ENCODE data around the gene ZNF70. TPM values are rescaled to one million over a fixed set of nuclear protein-coding genes. Genes with fewer than 3 reads are reported as not detected.

ZNF70 gene
- total and polyA plus RNA-seq, 12 donors: 0.94 to 6.1 (median 4.6) TPM

- Histone ChIP-seq H3K9me3 (replicated peaks in 1 of 3) (no peaks in the 10 kb centered on the region), H3K36me3 (replicated peaks in 1 of 2) (peaks cover 0 to 23% of the 10 kb centered on the region in 2 donors), H3K27ac (no peak overlapping the region), H3K4me3 (no peak overlapping the region), H3K27me3 (no peaks in the 10 kb centered on the region), H3K4me1 (replicated peaks in 1 of 2) (no peaks in the 10 kb centered on the region)
- TF ChIP-seq CTCF (IDR thresholded peaks at IDR 0.05): no peak
- TF ChIP-seq POLR2A (IDR thresholded peaks at IDR 0.05): no peak
- no peak for DNase-seq
- WGBS, 4 donors: 73 to 92% (median 86%) methylated on average over 2 to 3 of the region's 3 CpGs
- intact Hi-C loops (cut with DNase I): no loop called here
Observed at GRCh38 chr22:23695141-23695540, 55.8 kb downstream of the ZNF70 start.

GRCh38 chr22:23693979-23694680 is 56.8 kb downstream of the ZNF70 start:
- intact Hi-C loops (cut with DNase I): no loop called here
- peaks cover 0 to 23% of the 10 kb centered on the region in 2 donors for H3K36me3 ChIP-seq (replicated peaks in 1 of 2)
- H3K9me3 ChIP-seq (replicated peaks in 1 of 3): no peaks in the 10 kb centered on the region
- TF ChIP-seq CTCF (IDR thresholded peaks at IDR 0.05): no peak
- no peak for TF ChIP-seq POLR2A (IDR thresholded peaks at IDR 0.05)
- no peak overlapping the region for H3K27ac ChIP-seq
- DNase-seq: no peak
- H3K4me3 ChIP-seq: no peak overlapping the region
- no peaks in the 10 kb centered on the region for H3K27me3 ChIP-seq
- H3K4me1 ChIP-seq (replicated peaks in 1 of 2): no peaks in the 10 kb centered on the region
- WGBS, 4 donors: 91 to 93% (median 92%) methylated on average over 9 to 11 of the region's 11 CpGs

GRCh38 chr22:23692598-23693291 is 58.2 kb downstream of the ZNF70 start:
- H3K4me1 ChIP-seq (replicated peaks in 1 of 2): no peaks in the 10 kb centered on the region
- no peaks in the 10 kb centered on the region for H3K9me3 ChIP-seq (replicated peaks in 1 of 3)
- WGBS, 4 donors: 92 to 98% (median 95%) methylated on average over 9 to 12 of the region's 12 CpGs
- H3K27me3 ChIP-seq: no peaks in the 10 kb centered on the region
- H3K36me3 ChIP-seq (replicated peaks in 1 of 2): peaks cover 0 to 23% of the 10 kb centered on the region in 2 donors
- intact Hi-C loops (cut with DNase I): no loop called here
- H3K27ac ChIP-seq: no peak overlapping the region
- TF ChIP-seq CTCF (IDR thresholded peaks at IDR 0.05) (no peak), POLR2A (IDR thresholded peaks at IDR 0.05) (no peak)
- no peak for DNase-seq
- no peak overlapping the region for H3K4me3 ChIP-seq

- H3K4me3 ChIP-seq: no peak overlapping the region
- 94 to 98% (median 95%) methylated on average over 10 to 12 of the region's 12 CpGs for WGBS, 4 donors
- intact Hi-C loops (cut with DNase I): no loop called here
- TF ChIP-seq CTCF (IDR thresholded peaks at IDR 0.05): no peak
- no peak for TF ChIP-seq POLR2A (IDR thresholded peaks at IDR 0.05)
- no peak overlapping the region for H3K27ac ChIP-seq
- no peaks in the 10 kb centered on the region for H3K9me3 ChIP-seq (replicated peaks in 1 of 3)
- no peaks in the 10 kb centered on the region for H3K4me1 ChIP-seq (replicated peaks in 1 of 2)
- no peaks in the 10 kb centered on the region for H3K27me3 ChIP-seq
- H3K36me3 ChIP-seq (replicated peaks in 1 of 2): peaks cover 0 to 23% of the 10 kb centered on the region in 2 donors
- DNase-seq: no peak
Observed at GRCh38 chr22:23691748-23692423, 59.0 kb downstream of the ZNF70 start.

Measured in adrenal gland (tissue), 12 donors.